ENCODE data around the gene AGAP1.

AGAP1 gene

GRCh38 chr2:235964787-235965390 is 471.0 kb downstream of the AGAP1 start:
- no peak for DNase-seq (ENCODE audit: low read depth)

DNA sequence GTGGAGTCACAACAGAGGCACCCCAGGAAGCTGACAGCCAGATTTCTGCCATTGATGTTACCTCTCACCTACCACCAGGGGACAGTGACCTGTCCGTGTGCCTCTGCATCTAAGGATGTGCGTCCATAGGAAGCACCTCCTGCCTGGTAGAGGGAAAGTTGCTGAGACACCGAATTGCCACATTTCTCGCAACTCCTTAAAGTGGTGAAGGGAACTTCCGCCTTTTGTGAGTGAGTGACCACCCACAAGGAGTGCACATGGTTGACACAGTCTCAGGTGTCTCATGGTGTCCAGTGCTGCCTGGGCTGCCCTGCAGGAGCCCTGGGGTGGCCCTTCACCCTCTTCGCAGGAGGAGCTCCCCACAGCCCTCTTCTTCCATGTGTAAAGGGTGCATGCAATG is 472.6 kb downstream of the AGAP1 start:
- DNase-seq (ENCODE audit: low read depth) = no peak

- no peak for DNase-seq (ENCODE audit: low read depth)
These were observed 473.3 kb downstream of the AGAP1 start for GRCh38 chr2:235966932-235967757.

GRCh38 chr2:235968155-235968554 is 474.3 kb downstream of the AGAP1 start:
- DNase-seq (ENCODE audit: low read depth) = no peak

- no peak for DNase-seq (ENCODE audit: low read depth)
These were observed 474.9 kb downstream of the AGAP1 start for GRCh38 chr2:235968616-235969324.

DNA sequence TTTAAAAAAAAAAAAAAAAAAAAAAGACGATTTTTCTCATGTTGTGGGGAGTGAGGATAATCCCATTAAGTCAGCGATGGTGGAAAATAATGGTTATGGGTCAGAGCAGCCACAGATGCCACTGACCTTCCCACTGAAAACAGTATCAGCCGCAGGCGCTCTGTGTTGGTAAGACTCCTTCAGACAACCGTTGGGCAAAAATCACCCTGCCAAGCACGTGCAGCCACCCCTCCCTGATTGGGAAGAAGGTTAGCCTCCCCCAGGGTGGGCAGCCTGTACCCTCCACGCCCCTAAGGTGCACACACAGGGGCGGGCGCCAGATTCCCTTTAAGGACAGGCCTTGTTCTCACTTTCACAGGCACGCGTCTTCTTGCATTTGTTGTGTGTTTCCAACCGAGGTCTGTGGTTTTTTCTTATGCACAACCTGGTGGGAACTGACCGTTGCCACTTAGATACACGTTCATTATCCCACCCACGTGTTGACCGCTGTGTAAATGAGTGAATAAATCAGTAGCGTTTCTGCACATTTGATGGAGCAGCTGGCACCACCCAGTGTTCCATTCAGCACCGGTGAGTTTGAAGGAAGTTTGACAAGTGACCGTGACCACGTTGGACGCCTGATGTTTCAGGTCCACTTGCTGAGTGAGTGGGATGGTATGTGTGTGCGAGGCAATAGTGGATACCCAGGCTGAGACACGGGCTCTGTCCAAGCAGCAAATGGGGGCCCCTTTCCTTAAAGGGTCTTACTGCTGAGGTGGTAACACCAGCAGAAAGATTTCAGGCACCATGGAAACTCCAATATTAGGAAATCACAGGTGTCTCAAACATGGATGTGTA is 476.6 kb downstream of the AGAP1 start:
- no peak for DNase-seq (ENCODE audit: low read depth)

GRCh38 chr2:235976516-235976915 is 482.7 kb downstream of the AGAP1 start:
- no peak for DNase-seq (ENCODE audit: low read depth)

GRCh38 chr2:235976956-235977355 is 483.1 kb downstream of the AGAP1 start:
- no peak for DNase-seq (ENCODE audit: low read depth)

GRCh38 chr2:235977445-235977844 is 483.6 kb downstream of the AGAP1 start:
- DNase-seq (ENCODE audit: low read depth) = no peak

DNA sequence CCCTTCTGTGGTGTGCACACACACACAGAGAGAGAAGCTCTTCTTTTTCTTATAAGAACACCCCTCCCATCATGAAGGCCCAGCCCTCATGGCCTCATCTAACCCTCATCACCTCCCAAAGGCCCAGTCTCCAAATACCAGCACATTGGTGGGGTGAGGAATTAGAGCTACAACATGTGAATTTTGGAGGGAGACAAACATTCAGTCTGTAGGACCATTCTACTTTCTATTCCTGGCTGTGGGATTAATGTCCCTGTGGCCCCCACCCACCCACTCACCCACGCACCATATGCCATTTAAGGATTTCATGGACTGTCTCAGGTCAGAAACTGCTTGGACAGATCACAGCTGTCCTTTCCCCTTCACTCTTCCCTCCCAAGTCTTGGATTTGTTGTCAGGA is 484.2 kb downstream of the AGAP1 start:
- no peak for DNase-seq (ENCODE audit: low read depth)

DNA sequence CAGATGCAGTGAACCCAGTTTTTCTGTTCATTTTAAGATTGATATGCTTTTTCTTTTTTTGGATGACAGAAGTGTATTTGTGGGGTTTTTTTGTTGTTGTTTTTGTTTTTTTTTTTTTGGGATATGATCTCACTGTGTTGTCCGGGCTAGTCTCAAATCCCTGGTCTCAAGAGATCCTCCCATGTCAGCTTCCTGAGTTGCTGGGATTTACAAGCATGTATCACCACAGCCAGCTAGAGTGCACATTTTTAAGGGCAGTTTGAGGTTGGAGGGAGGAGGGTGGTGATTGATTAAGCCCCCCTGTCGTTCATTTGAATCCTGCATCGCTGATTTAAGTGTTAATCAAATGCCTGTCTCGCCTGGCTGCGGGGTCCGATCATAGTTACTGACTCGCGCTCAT is 485.2 kb downstream of the AGAP1 start:
- no peak for DNase-seq (ENCODE audit: low read depth)

- DNase-seq (ENCODE audit: low read depth) = no peak
These were observed 486.1 kb downstream of the AGAP1 start for GRCh38 chr2:235979753-235980435.

DNA sequence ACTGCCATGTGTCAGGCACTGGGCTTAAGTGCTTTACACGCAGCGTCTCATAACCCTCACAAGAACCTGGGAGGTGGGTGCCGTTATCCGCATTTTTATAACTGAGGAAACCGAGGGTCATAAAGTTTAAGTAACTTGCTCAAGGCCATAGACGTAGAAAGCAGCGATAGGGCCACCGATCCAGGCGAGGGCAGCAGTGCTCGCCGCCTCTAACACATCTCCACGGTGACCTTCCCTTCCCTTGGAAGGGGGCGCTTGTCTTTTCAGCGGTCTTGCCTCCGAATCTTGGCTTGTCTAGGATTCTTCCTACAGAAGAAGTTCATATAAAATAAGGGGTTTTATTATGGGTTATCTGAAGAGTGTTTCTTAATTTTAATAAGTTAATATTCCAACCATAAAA is 487.8 kb downstream of the AGAP1 start:
- no peak for DNase-seq (ENCODE audit: low read depth)

DNA sequence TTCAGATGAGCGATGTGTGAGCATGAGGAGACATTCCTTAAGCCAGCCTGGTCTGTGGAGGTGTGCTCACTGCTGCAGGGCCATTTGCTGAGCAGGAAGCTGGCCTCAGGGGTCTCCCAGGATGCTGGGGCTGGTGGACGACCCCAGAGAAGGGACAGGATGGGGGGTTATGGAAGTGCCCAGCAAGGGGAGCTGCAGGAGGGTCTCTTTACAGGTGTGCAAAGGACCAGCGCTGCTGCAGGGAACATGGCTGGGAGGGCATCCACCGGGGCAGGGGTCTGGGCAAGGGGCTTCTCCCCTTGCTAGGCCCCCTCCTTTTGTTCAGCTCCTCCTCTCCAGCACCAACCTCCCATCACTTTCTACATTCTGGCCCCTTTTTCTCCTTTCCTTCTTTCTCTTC is 489.2 kb downstream of the AGAP1 start:
- DNase-seq (ENCODE audit: low read depth) = no peak

GRCh38 chr2:235984552-235984951 is 490.7 kb downstream of the AGAP1 start:
- no peak for DNase-seq (ENCODE audit: low read depth)

DNA sequence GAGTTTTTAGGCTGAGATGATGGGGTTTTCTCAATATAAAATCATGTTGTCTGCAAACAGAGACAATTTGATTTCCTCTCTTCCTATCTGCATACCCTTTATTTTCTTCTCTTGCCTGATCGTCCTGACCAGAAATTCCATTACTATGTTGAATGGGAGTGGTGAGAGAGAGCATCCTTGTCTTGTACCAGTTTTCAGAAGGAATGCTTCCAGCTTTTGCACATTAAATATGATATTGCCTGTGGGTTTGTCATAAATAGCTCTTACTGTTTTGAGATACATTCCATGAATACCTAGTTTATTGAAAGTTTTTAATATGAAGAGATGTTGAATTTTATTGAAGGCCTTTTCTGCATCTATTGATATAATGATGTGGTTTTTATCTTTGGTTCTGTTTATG is 492.5 kb downstream of the AGAP1 start:
- DNase-seq (ENCODE audit: low read depth) = no peak

- DNase-seq (ENCODE audit: low read depth) = no peak
These were observed 494.6 kb downstream of the AGAP1 start for GRCh38 chr2:235988271-235989015.

DNA sequence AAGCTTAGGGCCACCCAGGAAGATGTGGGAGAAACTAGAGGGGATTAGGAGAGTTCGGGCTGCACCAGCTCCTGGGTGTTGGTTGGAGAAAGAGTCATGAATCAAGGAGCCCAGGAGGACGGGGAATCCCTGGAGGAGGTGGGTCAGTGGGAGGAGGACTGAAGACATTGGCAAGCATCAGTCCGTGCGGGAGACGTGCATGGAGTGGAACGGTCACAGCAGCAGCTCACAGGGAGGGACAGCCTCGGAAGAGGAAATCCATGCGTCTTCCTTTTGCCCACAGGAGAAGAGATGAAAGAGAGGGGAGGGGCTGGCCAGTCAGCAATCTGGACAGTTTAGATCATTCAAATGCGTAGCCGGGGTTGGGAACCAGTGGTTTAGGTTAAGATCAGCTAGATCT is 495.7 kb downstream of the AGAP1 start:
- DNase-seq (ENCODE audit: low read depth) = no peak

DNA sequence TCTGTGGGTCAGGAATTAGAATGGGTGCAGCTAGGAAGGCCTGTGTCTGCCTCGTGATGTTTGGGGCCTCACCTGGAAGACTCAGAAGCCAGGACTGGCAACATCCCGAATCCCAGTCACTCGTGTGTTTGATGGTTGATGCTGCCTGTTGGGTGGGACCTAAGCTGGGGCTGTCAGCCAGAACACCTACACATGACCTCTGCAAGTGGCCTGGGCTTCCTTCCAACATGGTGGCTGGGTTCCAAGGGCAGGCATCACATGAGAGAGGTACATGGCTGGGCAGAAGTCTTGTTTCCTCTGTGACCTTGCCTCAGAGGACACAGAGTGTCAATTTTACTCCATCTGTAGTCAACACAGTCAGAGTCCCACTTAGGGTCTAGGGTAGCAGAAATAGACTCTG is 496.5 kb downstream of the AGAP1 start:
- DNase-seq (ENCODE audit: low read depth) = no peak

DNA sequence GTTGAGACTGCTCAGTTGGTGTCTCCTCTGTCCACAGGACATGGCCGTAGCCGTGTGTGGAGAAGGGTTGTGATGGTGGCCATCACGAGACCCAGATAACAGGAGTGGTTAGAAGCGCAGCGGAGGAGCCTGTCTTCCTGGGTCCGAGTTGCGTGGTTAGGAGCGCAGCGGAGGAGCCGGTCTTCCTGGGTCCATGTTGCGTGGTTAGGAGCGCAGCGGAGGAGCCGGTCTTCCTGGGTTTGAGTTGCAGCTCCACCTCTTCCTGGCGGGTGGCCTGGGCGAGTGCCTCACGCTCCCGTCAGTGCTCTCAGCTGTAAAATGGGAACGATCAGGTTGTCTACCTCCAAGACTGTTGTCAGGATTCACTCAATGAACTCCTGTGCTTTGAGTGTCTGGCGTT is 498.2 kb downstream of the AGAP1 start:
- no peak for DNase-seq (ENCODE audit: low read depth)

DNA sequence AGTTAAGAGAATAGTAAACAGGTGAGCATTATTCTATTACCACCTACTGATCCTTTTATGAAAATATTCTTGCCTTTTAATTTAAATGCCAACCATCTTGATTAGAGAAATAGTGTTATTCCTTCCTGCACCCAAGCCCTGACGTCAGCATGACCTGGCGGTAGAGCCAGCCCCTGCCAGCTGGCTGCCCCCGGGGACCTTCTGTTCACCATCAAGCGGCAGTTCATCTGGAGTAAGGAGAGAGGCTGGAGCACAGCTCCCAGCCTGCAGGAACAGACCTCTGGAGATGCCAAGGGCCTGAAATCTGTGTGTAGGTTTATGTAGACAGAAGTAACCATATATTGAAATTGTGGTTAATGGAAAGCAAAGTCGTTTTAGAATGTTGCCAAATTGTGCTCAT is 502.6 kb downstream of the AGAP1 start:
- DNase-seq (ENCODE audit: low read depth) = no peak
